HG03342 (cell line): ENCODE measurements around the gene MTCL3.
A peak's percentile ranks its signal among the peaks of the same experiment; 100 is the strongest.

Source experiments
- ATAC-seq: cut with Tn5 transposase; IDR thresholded peaks from one replicate; pipeline ENCODE4 v1.9.1; 2021; ENCODE audit warnings: mild to moderate bottlenecking, moderate library complexity; ENCODE audit not compliant: unreplicated experiment

MTCL3 gene

GRCh38 chr6:127515794-127516661 lies 3.1 kb downstream of the MTCL3 start:
- peak; percentile 64 for ATAC-seq

GRCh38 chr6:127515234-127515793 lies 3.8 kb downstream of the MTCL3 start:
- ATAC-seq: peak; percentile 0

DNA sequence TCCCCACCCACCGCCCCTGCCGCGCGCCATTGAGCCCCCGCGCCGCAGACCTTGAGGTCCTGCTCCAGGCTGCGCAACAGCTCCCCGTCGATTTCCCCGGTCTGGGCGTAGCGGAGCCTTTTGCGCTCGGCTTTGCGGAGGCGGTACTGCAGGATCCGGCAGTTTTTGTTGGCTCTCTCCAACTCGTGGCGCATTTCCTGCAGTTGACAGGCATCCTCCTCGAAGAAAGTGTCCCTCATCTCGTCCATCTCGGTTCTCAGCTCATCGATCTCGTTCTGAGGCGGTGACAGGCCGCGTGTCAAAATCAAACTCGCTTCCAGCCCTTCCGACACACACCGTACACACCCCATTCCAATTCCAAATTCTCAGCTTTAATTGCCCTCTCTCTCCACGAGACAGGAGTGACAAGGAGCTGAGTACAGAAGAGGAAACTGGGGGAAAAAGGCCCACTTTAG lies 4.3 kb downstream of the MTCL3 start:
- ATAC-seq: no peak

DNA sequence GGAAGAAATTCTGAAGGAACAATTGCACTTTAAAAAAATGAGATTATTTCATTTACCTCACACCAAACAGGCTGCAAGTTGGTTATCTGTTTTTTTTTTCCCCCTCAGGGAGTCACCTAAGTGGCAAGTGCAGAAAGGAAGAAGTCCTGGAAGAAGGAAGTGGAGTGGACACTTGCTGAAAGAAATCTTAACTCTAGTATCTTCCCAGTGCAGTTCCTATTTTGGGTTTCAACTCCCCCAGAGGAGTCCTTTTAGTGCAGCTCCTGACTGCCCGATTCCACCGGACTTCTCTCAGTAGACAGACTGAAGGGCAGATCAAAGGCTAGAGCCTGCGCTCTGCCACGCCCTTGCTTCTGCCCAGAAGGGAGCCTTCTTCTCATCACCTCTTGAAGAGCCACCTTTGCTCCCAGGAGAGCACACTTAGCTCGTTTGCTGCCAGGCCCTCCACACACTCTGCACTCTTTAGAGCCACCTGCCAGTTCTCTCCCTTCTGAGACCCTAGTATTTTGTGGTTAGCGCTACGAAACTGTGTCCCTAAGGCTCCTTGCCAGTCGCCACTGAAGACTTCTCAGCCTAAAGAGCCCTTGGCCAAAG lies 4.9 kb downstream of the MTCL3 start:
- ATAC-seq: no peak

- no peak for ATAC-seq
Measured at GRCh38 chr6:127513425-127513824, 5.7 kb downstream of the MTCL3 start.

DNA sequence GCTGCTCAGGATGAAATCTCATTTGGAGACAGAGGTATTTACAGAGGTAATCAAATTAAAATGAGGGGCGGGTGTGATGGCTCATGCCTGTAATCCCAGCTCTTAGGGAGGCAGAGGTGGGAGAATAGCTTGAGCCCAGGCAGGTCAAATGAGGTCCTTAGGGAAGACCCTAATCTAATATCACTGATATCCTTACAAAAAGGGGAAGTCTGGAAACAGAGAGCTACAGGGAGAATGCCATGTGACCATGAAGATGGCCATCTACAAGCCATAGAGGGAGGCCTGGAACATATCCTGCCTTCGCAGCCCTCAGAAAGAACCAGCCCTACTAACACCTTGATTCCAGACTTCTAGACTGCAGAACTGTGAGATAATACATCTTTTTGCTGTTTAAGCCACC lies 8.3 kb downstream of the MTCL3 start:
- no peak for ATAC-seq

GRCh38 chr6:127506894-127507293 lies 12.2 kb downstream of the MTCL3 start:
- ATAC-seq: no peak

- ATAC-seq: no peak
Measured at GRCh38 chr6:127503022-127503421, 16.1 kb downstream of the MTCL3 start.

GRCh38 chr6:127497410-127497809 lies 21.7 kb downstream of the MTCL3 start:
- ATAC-seq: no peak

GRCh38 chr6:127496471-127496870 lies 22.7 kb downstream of the MTCL3 start:
- ATAC-seq: no peak

DNA sequence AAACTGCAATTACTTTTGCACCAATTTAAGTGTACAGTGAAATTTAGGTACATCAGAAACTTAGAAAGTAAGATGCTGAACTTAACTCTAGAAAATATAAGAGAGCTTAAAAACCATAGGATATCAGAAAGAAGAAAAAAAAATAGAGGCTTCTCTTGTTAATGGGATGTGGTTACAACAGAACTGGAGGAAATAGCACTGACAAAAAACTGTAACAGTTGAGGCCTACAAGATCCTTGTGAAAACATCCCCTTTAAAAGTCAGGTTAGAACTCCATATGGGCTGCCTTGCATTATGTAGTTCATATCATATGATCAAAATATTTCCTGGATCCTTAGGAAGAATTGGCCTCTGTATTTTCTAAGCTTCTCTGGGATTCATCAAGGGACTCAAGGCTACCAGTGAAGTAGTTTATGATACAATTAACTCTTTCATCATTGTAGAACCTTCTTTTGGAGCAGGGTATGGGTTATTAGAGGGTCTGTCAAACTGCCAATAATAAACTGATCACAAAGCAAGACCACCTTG lies 24.8 kb downstream of the MTCL3 start:
- ATAC-seq: no peak

GRCh38 chr6:127489248-127489647 lies 29.9 kb downstream of the MTCL3 start:
- ATAC-seq: no peak

DNA sequence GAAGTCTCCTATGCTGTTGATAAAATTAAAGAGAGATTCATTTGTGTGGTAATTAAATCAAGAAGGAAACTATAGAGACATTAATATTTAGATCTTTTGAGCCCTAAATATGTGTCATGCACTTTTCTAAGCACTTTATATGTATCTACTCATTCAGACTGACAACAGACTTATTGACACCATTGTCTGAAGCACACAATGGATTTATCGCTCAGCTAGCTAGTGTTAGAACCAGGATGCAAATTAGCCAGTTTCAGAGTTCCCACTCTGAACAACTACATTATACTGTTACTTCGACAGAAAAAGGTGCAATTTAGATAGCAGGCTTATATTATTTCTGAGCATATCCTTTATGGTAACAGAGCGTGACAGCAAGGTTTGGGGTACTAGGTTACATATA lies 32.2 kb downstream of the MTCL3 start:
- ATAC-seq: no peak

GRCh38 chr6:127484212-127484863 lies 34.8 kb downstream of the MTCL3 start:
- peak; percentile 99 for ATAC-seq

GRCh38 chr6:127483399-127484055 lies 35.6 kb downstream of the MTCL3 start:
- ATAC-seq: peak; percentile 22

GRCh38 chr6:127482325-127482724 lies 36.8 kb downstream of the MTCL3 start:
- no peak for ATAC-seq

DNA sequence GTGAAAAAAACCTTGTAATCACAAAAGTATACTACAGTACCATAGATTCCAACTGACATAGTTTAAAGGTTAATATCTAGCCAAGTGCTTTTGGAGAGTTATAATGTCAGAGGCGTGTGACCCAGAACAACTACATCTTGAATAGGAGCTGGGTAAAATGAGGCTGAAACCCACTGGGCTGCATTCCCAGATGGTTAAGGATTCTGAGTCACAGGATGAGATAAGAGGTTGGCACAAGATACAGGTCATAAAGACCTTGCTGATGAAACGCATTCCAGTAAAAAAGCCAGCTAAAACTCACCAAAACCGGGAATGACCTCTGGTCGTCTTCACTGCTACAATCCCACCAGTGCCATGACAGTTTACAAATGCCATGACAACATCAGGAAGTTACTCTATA lies 37.5 kb downstream of the MTCL3 start:
- ATAC-seq: no peak

GRCh38 chr6:127481111-127481510 lies 38.0 kb downstream of the MTCL3 start:
- ATAC-seq: no peak

DNA sequence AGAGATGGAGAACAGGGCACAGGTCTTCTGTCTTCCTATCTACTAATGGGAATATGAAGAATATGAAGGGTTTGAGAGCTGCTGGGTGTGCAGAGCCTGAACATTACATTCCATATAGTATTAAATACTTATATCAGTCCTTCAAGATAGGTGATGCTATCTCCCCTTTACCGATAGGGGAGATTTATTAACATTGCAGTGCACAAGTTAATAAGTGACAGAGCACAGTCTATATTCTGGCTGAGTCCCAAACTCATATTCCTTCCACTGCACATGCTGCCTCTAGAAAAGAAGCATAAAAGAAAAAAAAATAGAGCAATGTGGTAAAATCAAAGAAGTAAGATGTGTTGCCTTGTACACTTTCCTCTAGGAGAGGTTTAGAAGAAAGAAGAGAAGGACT lies 41.5 kb downstream of the MTCL3 start:
- ATAC-seq: no peak

DNA sequence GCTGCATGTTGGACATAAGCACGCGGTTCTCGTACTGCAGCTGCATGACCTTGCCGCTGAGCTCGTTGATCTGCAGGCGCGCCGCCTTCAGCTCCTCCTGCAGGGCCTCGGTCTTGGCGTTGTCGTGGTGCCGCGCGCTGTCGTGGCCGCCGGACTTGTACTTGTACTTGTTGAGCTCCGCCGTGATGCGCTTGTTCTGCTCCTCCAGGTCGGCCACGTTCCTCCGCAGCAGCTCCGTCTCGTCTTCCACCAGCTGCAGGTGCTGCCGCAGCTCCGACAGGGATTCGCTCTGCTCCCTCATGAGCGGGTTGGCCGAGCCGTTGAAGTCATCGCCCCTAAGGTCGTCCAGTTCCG lies 43.3 kb downstream of the MTCL3 start:
- ATAC-seq: no peak
